OCI-LY3 (cell line): ENCODE measurements around the gene STPG3.

Source experiments
- H2AFZ ChIP-seq: fragments of 200-600, 300-600 bp; shearing (Covaris generic); 2 replicates; pipeline ENCODE4 v1.6.0; 2014; ENCODE audit warnings: antibody characterized with exemption, low read depth, low read length
- H3K27ac ChIP-seq: fragments of 200-600, 300-600 bp; sonication (generic); 2 replicates; pipeline ENCODE4 v1.5.1; 2014; ENCODE audit warnings: mild to moderate bottlenecking, low read length, moderate library complexity, mixed read lengths
- H3K27me3 ChIP-seq: fragments of 200-600, 300-600 bp; sonication (generic); 2 replicates; pipeline ENCODE4 v1.6.1; 2014; ENCODE audit warnings: low read depth, low read length, mixed read lengths
- H3K36me3 ChIP-seq: fragments of 200-600, 300-600 bp; sonication (generic); replicated peaks from 2 replicates; pipeline ENCODE3; 2014; ENCODE audit warnings: low read depth, low read length, mixed read lengths
- H3K4me1 ChIP-seq: fragments of 300-600, 200-600 bp; sonication (generic); 2 replicates; pipeline ENCODE4 v1.6.1; 2014; ENCODE audit warnings: low read length, mixed read lengths
- H3K4me2 ChIP-seq: fragments of 200-600, 300-600 bp; sonication (generic); 2 replicates; pipeline ENCODE4 v1.6.1; 2014; ENCODE audit warnings: low read length, mixed read lengths
- H3K4me3 ChIP-seq: fragments of 300-600, 200-600 bp; sonication (generic); 2 replicates; pipeline ENCODE4 v1.5.1; 2014; ENCODE audit warnings: antibody characterized with exemption, mild to moderate bottlenecking, low read length, moderate library complexity
- H3K79me2 ChIP-seq: fragments of 300-600, 200-600 bp; shearing (Covaris generic); 2 replicates; pipeline ENCODE4 v1.6.1; 2014; ENCODE audit warnings: mild to moderate bottlenecking, low read length, mixed read lengths
- H3K9ac ChIP-seq: fragments of 300-600, 200-600 bp; shearing (Covaris generic); 2 replicates; pipeline ENCODE4 v1.6.0; 2014; ENCODE audit warnings: mild to moderate bottlenecking, low read length, moderate library complexity
- H3K9me3 ChIP-seq: fragments of 200-600, 300-600 bp; shearing (Covaris generic); 2 replicates; pipeline ENCODE4 v1.6.1; 2014; ENCODE audit warnings: low read length, mixed read lengths; ENCODE audit not compliant: insufficient read depth
- H4K20me1 ChIP-seq: fragments of 200-600, 300-600 bp; sonication (generic); 2 replicates; pipeline ENCODE4 v1.6.1; 2016; ENCODE audit warnings: low read length, mixed read lengths; ENCODE audit not compliant: insufficient read depth
- CTCF ChIP-seq: fragments of 200-600, 300-600 bp; sonication (generic); IDR thresholded peaks from 2 replicates; pipeline ENCODE4 v1.5.1; 2014; ENCODE audit warnings: antibody characterized with exemption, low read length, low read depth
- EZH2phosphoT487 ChIP-seq: fragments of 200-600 bp; shearing (Covaris generic); IDR thresholded peaks from 2 replicates; pipeline ENCODE4 v1.6.1; 2018; ENCODE audit warnings: antibody characterized with exemption, mixed run types, low read depth

Gene STPG3

GRCh38 chr9:137266162-137266527 is 15.1 kb downstream of the STPG3 start:
- no peaks in the 10 kb centered on the region for H3K27me3 ChIP-seq
- H3K9me3 ChIP-seq, result no peaks in the 10 kb centered on the region
- no peak overlapping the region for H3K27ac ChIP-seq
- H3K4me2 ChIP-seq, result no peak overlapping the region
- H3K4me1 ChIP-seq, result no peaks in the 10 kb centered on the region
- peaks cover 28% of the 10 kb centered on the region for H3K36me3 ChIP-seq
- no peak overlapping the region for H3K4me3 ChIP-seq
- no peaks in the 10 kb centered on the region for H3K79me2 ChIP-seq
- H4K20me1 ChIP-seq, result no peaks in the 10 kb centered on the region
- no peak overlapping the region for H2AFZ ChIP-seq
- TF ChIP-seq CTCF, result no peak
- no peak for TF ChIP-seq EZH2phosphoT487
- no peak overlapping the region for H3K9ac ChIP-seq

GRCh38 chr9:137266585-137267453 is 15.7 kb downstream of the STPG3 start:
- H2AFZ ChIP-seq, result no peak overlapping the region
- no peaks in the 10 kb centered on the region for H4K20me1 ChIP-seq
- TF ChIP-seq CTCF (no peak), EZH2phosphoT487 (no peak)
- no peak overlapping the region for H3K4me3 ChIP-seq
- H3K9me3 ChIP-seq, result no peaks in the 10 kb centered on the region
- H3K27me3 ChIP-seq, result no peaks in the 10 kb centered on the region
- no peak overlapping the region for H3K4me2 ChIP-seq
- H3K27ac ChIP-seq, result no peak overlapping the region
- no peaks in the 10 kb centered on the region for H3K79me2 ChIP-seq
- H3K36me3 ChIP-seq, result peaks cover 28% of the 10 kb centered on the region
- H3K9ac ChIP-seq, result no peak overlapping the region
- no peaks in the 10 kb centered on the region for H3K4me1 ChIP-seq

- peaks cover 31% of the 10 kb centered on the region for H3K36me3 ChIP-seq
- H2AFZ ChIP-seq, result no peak overlapping the region
- no peaks in the 10 kb centered on the region for H3K4me1 ChIP-seq
- H3K9ac ChIP-seq, result no peak overlapping the region
- H3K4me3 ChIP-seq, result no peak overlapping the region
- no peak overlapping the region for H3K4me2 ChIP-seq
- TF ChIP-seq CTCF, result no peak
- no peaks in the 10 kb centered on the region for H3K9me3 ChIP-seq
- no peaks in the 10 kb centered on the region for H4K20me1 ChIP-seq
- H3K79me2 ChIP-seq, result no peaks in the 10 kb centered on the region
- H3K27ac ChIP-seq, result no peak overlapping the region
- no peaks in the 10 kb centered on the region for H3K27me3 ChIP-seq
These were observed 16.9 kb downstream of the STPG3 start for GRCh38 chr9:137267933-137268355.

GRCh38 chr9:137268538-137269201 is 17.6 kb downstream of the STPG3 start:
- H3K9ac ChIP-seq, result no peak overlapping the region
- no peaks in the 10 kb centered on the region for H3K4me1 ChIP-seq
- no peak for TF ChIP-seq EZH2phosphoT487
- TF ChIP-seq CTCF, result no peak
- no peaks in the 10 kb centered on the region for H4K20me1 ChIP-seq
- no peak overlapping the region for H3K27ac ChIP-seq
- no peaks in the 10 kb centered on the region for H3K27me3 ChIP-seq
- no peak overlapping the region for H2AFZ ChIP-seq
- H3K4me2 ChIP-seq, result no peak overlapping the region
- H3K79me2 ChIP-seq, result no peaks in the 10 kb centered on the region
- H3K9me3 ChIP-seq, result no peaks in the 10 kb centered on the region
- H3K36me3 ChIP-seq, result peaks cover 29% of the 10 kb centered on the region
- H3K4me3 ChIP-seq, result no peak overlapping the region
